Ovary (tissue), 3 donors: Measurements from ENCODE around the gene TRANK1.

Experiments
- CTCF ChIP-seq, 3 donors: fragments of 450-650 bp in 2 of 3; fragments of 200-600 bp in 1 of 3; IDR thresholded peaks; one replicate each; pipeline versions ENCODE4 v1.5.1 to v1.8.0; 2016 to 2022; ENCODE audit warnings: antibody characterized with exemption in 3 of 3, mild to moderate bottlenecking in 1 of 3
- EP300 ChIP-seq: sonication (generic); formaldehyde crosslinking; IDR thresholded peaks from one replicate; pipeline ENCODE4 v1.6.1; 2017; ENCODE audit warnings: antibody characterized with exemption
- donor health status: DM: no; HTN: no; CAD: no.

GRCh38 chr3:36852071-36852470 is 92.8 kb downstream of the TRANK1 start:
- TF ChIP-seq CTCF (IDR thresholded peaks at IDR 0.05) (no peak), EP300 (no peak)
